MCF 10A (cell line): ENCODE measurements around the gene LRP1B. TPM values are rescaled to one million over a fixed set of nuclear protein-coding genes. Genes with fewer than 3 reads are reported as not detected.

Experiments used
- BruUV-seq: library from RNA; stranded (reverse); fragments of 400-500 nt; replicated peaks from 2 replicates; lab custom pipeline; 2021; lab: Mats Ljungman, UMichigan
- CTCF ChIA-PET: fragments of 300-600 bp; sonication (Branson Sonifier 250); formaldehyde crosslinking; extraction: SDS; loops from one replicate; lab custom pipeline; 2021; ENCODE audit warnings: antibody characterized with exemption, inconsistent platforms; lab: Yijun Ruan, JAX
- POLR2A ChIA-PET: fragments of 300-600, 350-650 bp; sonication (Branson Sonifier 250); formaldehyde crosslinking; extraction: SDS; loops from one replicate; lab custom pipeline; 2020; ENCODE audit warnings: antibody characterized with exemption, inconsistent platforms; lab: Yijun Ruan, JAX
- DNase-seq: peaks from one replicate; pipeline ENCODE4 v3.0.0-alpha.2; 2018; ENCODE audit not compliant: unreplicated experiment
- H3K27ac Mint-ChIP-seq: one replicate; pipeline ENCODE4 v1.8.0; 2022; ENCODE audit warnings: mild to moderate bottlenecking, low read depth, mixed read lengths; ENCODE audit not compliant: unreplicated experiment
- H3K27me3 Mint-ChIP-seq: one replicate; pipeline ENCODE4 v1.8.0; 2022; ENCODE audit warnings: mixed read lengths; ENCODE audit not compliant: insufficient read depth, unreplicated experiment
- H3K36me3 Mint-ChIP-seq: one replicate; pipeline ENCODE4 v1.8.0; 2022; ENCODE audit warnings: mild to moderate bottlenecking, moderate library complexity, mixed read lengths; ENCODE audit not compliant: insufficient read depth, unreplicated experiment
- H3K4me1 Mint-ChIP-seq: one replicate; pipeline ENCODE4 v1.8.0; 2022; ENCODE audit warnings: mixed read lengths; ENCODE audit not compliant: insufficient read depth, unreplicated experiment
- H3K4me3 Mint-ChIP-seq: one replicate; pipeline ENCODE4 v1.8.0; 2022; ENCODE audit warnings: mild to moderate bottlenecking, moderate library complexity, mixed read lengths; ENCODE audit not compliant: unreplicated experiment
- H3K9me3 Mint-ChIP-seq: one replicate; pipeline ENCODE4 v1.8.0; 2022; ENCODE audit warnings: mixed read lengths; ENCODE audit not compliant: unreplicated experiment
- CTCF ChIP-seq: fragments of 200-600 bp; IDR thresholded peaks from one replicate; pipeline ENCODE4 v1.8.0; 2022; ENCODE audit warnings: antibody characterized with exemption, mild to moderate bottlenecking; ENCODE audit not compliant: unreplicated experiment
- intact Hi-C: fragments of 100-400 bp; cut with micrococcal nuclease; formaldehyde crosslinking; loops from 2 replicates; pipeline ENCODE4 v1.14.1; 2022
- total RNA-seq: library from RNA; stranded (reverse); gene quantifications from 2 replicates; pipeline ENCODE4 v1.2.3, GENCODE V29; 2022

The LRP1B gene
- total RNA-seq, 1 experiment from 2014 or later: not detected

- Mint-ChIP-seq H3K4me1 (no peaks in the 10 kb centered on the region), H3K27ac (no peak overlapping the region), H3K4me3 (no peak overlapping the region), H3K9me3 (no peaks in the 10 kb centered on the region), H3K27me3 (peaks cover 64% of the 10 kb centered on the region), H3K36me3 (no peaks in the 10 kb centered on the region)
- ChIA-PET POLR2A (no interaction called here), CTCF (interaction anchor here (0.6 to 1.4 kb wide), 6 partner anchors 9 to 1325 kb away, joined by 3 to 7 read pairs (median 4); no protein-coding TSS in a partner anchor)
- peak; percentile 60 for DNase-seq
- TF ChIP-seq CTCF: peak; percentile 53
- no TSS peak for BruUV-seq
- intact Hi-C loops: loop anchor here (1.0 to 10.0 kb wide), 4 partner anchors 276 to 1328 kb away; no protein-coding TSS in a partner anchor
These were observed 1544.4 kb downstream of the LRP1B start for GRCh38 chr2:140586379-140586778.

DNA sequence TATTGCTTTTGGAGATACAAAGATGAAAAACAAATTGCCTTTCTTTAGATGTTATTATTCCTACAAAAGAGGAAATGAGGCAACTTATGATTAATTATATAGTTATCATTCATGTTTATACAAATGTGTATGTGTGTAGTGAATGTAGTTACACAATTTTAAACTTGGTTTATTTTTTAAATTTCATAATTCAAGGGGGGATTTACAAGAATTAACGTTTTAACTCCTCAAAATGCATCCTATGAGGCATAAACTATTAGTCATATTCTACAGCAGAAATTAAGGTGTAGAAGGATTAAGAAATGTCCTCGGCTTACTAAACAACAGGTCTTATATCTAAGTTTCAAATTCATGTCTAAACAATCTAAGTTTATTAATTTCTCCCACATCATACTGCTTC is 1545.8 kb downstream of the LRP1B start:
- BruUV-seq: no TSS peak
- Mint-ChIP-seq H3K27me3 (peaks cover 59% of the 10 kb centered on the region), H3K9me3 (no peaks in the 10 kb centered on the region), H3K27ac (no peak overlapping the region), H3K4me3 (no peak overlapping the region), H3K4me1 (no peaks in the 10 kb centered on the region), H3K36me3 (no peaks in the 10 kb centered on the region)
- no peak for TF ChIP-seq CTCF
- ChIA-PET POLR2A (no interaction called here), CTCF (no interaction called here)
- DNase-seq: no peak
- intact Hi-C loops: loop anchor here (5.0 to 10.0 kb wide), 3 partner anchors 277 to 1330 kb away; no protein-coding TSS in a partner anchor

DNA sequence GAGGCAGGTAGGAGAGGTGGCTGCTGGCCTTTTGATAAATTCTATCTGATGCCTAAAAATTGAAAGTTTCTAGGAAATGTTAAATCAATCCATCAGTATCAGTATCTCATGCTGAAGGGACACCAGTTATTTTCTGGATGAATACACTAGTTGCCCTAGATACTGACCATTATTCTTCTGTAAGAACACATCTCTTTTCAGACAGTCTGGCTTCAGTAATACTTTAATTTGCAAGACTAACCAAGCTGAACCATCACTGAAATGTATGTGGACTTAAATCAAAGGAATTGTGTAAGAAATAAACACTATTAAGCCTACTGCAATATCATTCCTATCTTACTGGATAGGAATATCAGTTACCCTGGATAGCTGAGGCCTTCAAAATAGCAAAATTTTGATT is 1546.3 kb downstream of the LRP1B start:
- no peak overlapping the region for H3K27ac Mint-ChIP-seq
- no peak for DNase-seq
- CTCF ChIA-PET: no interaction called here
- no peaks in the 10 kb centered on the region for H3K36me3 Mint-ChIP-seq
- no peaks in the 10 kb centered on the region for H3K4me1 Mint-ChIP-seq
- H3K27me3 Mint-ChIP-seq: peaks cover 53% of the 10 kb centered on the region
- no peaks in the 10 kb centered on the region for H3K9me3 Mint-ChIP-seq
- POLR2A ChIA-PET: no interaction called here
- H3K4me3 Mint-ChIP-seq: no peak overlapping the region
- TF ChIP-seq CTCF: no peak
- BruUV-seq: no TSS peak
- intact Hi-C loops: loop anchor here (10.0 kb wide), 2 partner anchors 970 to 1330 kb away; no protein-coding TSS in a partner anchor

DNA sequence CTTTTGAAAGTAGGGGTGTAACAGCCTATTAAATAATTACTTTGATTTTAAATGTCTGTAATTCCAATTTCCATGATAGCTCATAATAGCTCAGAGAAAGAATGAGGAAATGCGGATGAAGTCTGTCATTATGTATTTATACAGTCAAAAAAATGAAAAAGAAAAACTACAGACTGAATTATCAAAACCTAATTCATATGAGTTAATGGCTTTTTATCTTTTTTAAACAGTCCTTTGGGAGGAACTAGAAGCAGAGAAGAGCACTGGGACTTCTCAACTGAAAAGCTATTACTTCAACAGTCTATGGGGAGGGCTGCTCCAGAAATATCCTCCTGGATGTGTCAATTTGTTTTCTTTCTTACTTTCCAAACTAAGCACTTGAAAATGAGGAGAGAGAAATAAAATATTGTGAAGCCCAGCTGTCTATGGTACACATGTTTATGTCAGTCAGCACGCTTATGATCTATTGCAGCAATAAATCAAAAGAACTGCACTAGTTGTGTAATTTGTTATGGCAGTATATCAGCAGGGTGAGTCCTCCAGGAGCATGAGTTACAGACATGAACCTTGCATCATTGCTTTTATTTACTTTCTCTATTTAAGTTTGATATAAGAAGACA is 1550.2 kb downstream of the LRP1B start:
- no peak for TF ChIP-seq CTCF
- Mint-ChIP-seq H3K27ac (no peak overlapping the region), H3K4me1 (no peaks in the 10 kb centered on the region), H3K4me3 (no peak overlapping the region), H3K36me3 (no peaks in the 10 kb centered on the region), H3K27me3 (peaks cover 51% of the 10 kb centered on the region), H3K9me3 (no peaks in the 10 kb centered on the region)
- CTCF ChIA-PET: interaction anchor here (0.9 to 1.2 kb wide), 2 partner anchors 20 to 29 kb away, joined by 3 read pairs; no protein-coding TSS in a partner anchor
- BruUV-seq: no TSS peak
- no peak for DNase-seq
- POLR2A ChIA-PET: interaction anchor here (0.6 to 0.7 kb wide), 2 partner anchors 234 to 1030 kb away, joined by 3 read pairs; no protein-coding TSS in a partner anchor
- intact Hi-C loops: loop anchor here (10.0 kb wide), 2 partner anchors 974 to 1334 kb away; no protein-coding TSS in a partner anchor
